Lower leg skin (tissue), 4 donors: Measurements from ENCODE around the gene PACS1. TPM values are rescaled to one million over a fixed set of nuclear protein-coding genes. Genes with fewer than 3 reads are reported as not detected.

Experiments
- DNase-seq, 2 donors: peaks; one replicate each; pipeline ENCODE4 v3.0.0-alpha.2; 2019; ENCODE audit warnings: low spot score in 2 of 2
- H3K4me3 ChIP-seq: fragments of 200-600 bp; sonication (generic); 2 replicates; pipeline ENCODE4 v1.5.1; 2017; ENCODE audit warnings: mild to moderate bottlenecking, low read depth; ENCODE audit not compliant: poor library complexity, severe bottlenecking
- POLR2A ChIP-seq, 2 donors: fragments of 450-650 bp; IDR thresholded peaks; one replicate each; pipeline ENCODE4 v1.6.1; 2016 to 2017; ENCODE audit warnings: antibody characterized with exemption in 2 of 2, mild to moderate bottlenecking in 1 of 2, moderate library complexity in 1 of 2
- WGBS, 2 donors: methylation state at CpG; one replicate each; pipeline ENCODE4 v1.1.5; 2018; 5-methylcytosine and 5-hydroxymethylcytosine counted together
- intact Hi-C: fragments of 100-400 bp; cut with DNase I; formaldehyde crosslinking; loops from one replicate; pipeline ENCODE4 v1.15.0; 2023; ENCODE audit warnings: low total_unique reads
- total RNA-seq, 4 donors: library from RNA; depleted of rRNA; stranded (reverse); fragments of >200 nt; gene quantifications; one replicate each; pipeline ENCODE4 v1.1.0, GENCODE V29; 2016
- TF ChIP-seq, protein P1 (sequence below), 3 donors: fragments of 450-650 bp; IDR thresholded peaks; one replicate each; pipeline ENCODE4 v1.5.1; 2016; ENCODE audit warnings: antibody characterized with exemption in 3 of 3, mild to moderate bottlenecking in 3 of 3, moderate library complexity in 2 of 3

Gene PACS1
- total RNA-seq, 4 donors from 2014 or later: 26.7 to 41.1 (median 32.4) TPM

DNA sequence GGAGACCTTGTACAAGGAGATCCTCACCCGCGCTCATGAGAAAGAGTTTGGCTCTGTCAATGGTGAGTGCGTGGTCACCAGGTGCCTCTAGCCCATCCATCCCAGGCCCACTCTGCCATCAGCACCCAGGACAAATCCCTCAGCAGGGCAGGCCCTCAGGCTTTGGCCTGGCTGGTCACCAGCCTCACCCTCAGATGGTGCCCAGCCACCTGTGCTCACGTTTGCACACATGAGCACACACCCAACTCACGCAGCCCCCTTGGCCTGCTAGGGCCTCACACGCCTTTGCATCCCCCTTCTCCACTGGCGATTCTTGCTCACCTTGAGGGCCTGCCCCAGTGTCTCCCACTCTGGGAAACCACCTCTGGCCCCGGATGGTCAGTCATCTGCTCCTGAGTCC, 194.3 kb downstream of the PACS1 start:
- DNase-seq: no peak
- H3K4me3 ChIP-seq: no peak overlapping the region
- TF ChIP-seq, protein P1, sequence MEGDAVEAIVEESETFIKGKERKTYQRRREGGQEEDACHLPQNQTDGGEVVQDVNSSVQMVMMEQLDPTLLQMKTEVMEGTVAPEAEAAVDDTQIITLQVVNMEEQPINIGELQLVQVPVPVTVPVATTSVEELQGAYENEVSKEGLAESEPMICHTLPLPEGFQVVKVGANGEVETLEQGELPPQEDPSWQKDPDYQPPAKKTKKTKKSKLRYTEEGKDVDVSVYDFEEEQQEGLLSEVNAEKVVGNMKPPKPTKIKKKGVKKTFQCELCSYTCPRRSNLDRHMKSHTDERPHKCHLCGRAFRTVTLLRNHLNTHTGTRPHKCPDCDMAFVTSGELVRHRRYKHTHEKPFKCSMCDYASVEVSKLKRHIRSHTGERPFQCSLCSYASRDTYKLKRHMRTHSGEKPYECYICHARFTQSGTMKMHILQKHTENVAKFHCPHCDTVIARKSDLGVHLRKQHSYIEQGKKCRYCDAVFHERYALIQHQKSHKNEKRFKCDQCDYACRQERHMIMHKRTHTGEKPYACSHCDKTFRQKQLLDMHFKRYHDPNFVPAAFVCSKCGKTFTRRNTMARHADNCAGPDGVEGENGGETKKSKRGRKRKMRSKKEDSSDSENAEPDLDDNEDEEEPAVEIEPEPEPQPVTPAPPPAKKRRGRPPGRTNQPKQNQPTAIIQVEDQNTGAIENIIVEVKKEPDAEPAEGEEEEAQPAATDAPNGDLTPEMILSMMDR (IDR thresholded peaks at IDR 0.05): no peak
- TF ChIP-seq POLR2A (IDR thresholded peaks at IDR 0.05): no peak
- intact Hi-C loops: no loop called here
- WGBS, 2 donors: 85 to 89% methylated on average over 8 of the region's 8 CpGs

DNA sequence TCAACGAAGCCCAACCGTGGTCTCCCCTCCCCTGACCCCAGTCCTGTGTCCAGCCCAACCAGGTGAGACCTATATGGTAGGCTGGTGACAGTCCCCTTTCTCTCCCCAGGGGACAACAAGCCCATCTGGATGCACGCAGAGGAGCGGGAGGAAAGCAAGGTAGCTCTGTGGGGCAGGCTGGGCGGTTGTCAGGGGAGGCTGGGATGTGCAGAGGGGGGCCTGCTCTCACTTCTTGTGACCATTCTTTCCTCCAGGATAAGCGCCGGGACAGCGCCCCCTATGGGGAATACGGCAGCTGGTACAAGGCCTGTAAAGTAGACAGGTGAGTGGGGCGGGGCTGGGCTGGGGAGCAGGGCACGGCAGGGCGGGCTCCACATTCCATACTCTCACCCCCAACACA, 194.8 kb downstream of the PACS1 start:
- H3K4me3 ChIP-seq: no peak overlapping the region
- DNase-seq: no peak
- WGBS, 2 donors: 73 to 75% methylated on average over 12 of the region's 12 CpGs
- intact Hi-C loops: no loop called here
- TF ChIP-seq, protein P1 (IDR thresholded peaks at IDR 0.05): no peak
- TF ChIP-seq POLR2A (IDR thresholded peaks at IDR 0.05): no peak

DNA sequence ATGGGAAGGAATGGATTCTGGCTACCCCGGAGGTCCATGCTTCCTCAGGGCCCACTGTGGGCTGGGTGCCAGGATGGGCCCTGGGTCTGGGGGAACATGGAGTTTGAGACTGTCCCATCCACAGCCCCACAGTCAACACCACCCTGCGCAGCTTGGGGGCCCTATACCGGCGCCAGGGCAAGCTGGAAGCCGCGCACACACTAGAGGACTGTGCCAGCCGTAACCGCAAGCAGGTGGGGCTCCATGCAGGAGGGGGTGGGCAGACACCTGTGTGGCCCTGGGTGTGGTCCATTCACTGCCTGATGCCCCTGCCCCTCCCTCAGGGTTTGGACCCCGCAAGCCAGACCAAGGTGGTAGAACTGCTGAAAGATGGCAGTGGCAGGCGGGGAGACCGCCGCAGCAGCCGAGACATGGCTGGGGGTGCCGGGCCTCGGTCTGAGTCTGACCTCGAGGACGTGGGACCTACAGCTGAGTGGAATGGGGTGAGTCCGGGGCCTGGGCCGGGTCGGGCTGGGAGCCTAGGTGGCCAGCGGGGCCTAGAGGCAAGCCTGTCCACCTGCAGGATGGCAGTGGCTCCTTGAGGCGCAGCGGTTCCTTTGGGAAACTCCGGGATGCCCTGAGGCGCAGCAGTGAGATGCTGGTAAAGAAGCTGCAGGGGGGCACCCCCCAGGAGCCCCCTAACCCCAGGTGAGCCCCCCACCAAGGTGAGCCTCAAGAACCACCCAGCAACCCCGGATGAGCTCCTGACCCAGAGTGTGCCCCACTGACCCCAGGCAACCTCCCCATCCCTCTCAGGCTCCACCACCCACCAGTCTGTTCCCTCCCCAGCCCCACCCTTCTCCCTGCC, 195.7 kb downstream of the PACS1 start:
- intact Hi-C loops: no loop called here
- 89% methylated on average over 23 to 26 of the region's 26 CpGs for WGBS, 2 donors
- no peak for DNase-seq
- no peak for TF ChIP-seq POLR2A (IDR thresholded peaks at IDR 0.05)
- TF ChIP-seq, protein P1 (IDR thresholded peaks at IDR 0.05): no peak
- H3K4me3 ChIP-seq: no peak overlapping the region

DNA sequence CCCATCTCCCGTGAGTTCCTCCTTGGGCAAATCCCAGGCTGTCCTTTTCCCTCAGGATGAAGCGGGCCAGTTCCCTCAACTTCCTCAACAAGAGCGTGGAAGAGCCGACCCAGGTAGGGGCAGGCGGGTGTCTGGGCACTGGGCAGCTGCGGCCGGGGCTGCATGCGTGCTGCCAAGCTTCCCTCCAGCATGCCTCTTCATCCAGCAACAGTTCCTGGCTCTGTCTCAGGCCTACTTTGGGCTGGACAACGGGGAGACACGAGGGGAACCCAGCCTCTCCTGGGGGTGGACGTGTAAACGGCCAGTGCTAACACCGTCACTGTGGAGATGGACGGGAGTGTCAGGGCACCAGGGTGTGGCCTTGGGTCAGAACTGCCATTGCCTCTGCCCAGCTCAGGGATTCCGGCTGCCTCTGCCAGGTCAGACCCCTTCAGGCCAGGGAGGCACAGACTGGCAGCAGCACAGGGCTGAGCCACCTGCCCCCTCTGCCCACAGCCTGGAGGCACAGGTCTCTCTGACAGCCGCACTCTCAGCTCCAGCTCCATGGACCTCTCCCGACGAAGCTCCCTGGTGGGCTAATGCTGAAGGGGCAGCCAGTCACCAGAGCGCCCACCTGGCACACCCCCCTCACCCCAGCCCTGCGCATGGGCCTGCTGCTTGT, 196.4 kb downstream of the PACS1 start:
- DNase-seq: no peak
- intact Hi-C loops: no loop called here
- H3K4me3 ChIP-seq: no peak overlapping the region
- 77% methylated on average over 16 to 19 of the region's 20 CpGs for WGBS, 2 donors
- TF ChIP-seq POLR2A (IDR thresholded peaks at IDR 0.05): no peak
- TF ChIP-seq, protein P1 (IDR thresholded peaks at IDR 0.05): no peak

DNA sequence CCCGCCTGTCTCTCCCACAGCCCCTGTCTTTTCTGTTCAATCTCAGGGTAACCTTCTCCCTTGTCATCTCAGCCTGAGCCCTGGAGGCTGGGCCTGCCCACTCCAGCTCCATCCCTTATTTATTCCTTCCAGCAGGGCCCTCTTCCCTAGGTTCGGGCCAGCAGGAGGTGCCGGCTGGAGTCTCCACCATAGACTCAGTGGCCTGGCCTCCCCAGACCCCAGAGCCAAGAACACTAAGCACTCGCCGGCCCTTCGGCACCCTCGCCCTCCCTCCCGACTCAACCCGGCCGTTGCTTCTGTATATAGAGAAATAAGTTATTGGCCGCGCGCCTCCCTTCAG, 196.9 kb downstream of the PACS1 start:
- intact Hi-C loops: no loop called here
- no peak for DNase-seq

More for the DNA sequence above, 196.9 kb downstream of the PACS1 start:
- no peak for TF ChIP-seq POLR2A (IDR thresholded peaks at IDR 0.05)
- TF ChIP-seq, protein P1 (IDR thresholded peaks at IDR 0.05): no peak
- 14 to 23% methylated on average over 11 to 13 of the region's 13 CpGs for WGBS, 2 donors
- H3K4me3 ChIP-seq: peak overlapping the region; percentile 20
